BLaER1 (cell line): Measurements from ENCODE around the gene SERPINI1.
"Not testable (repeated sequence)": the region's sequence is repeated elsewhere in the genome, so short reads cannot be mapped to it uniquely, and the experiment has no call there.

Source experiments
- H3K27ac ChIP-seq: shearing (Covaris generic); formaldehyde crosslinking; 2 replicates; pipeline ENCODE4 v1.8.1; 2022
- H3K27me3 ChIP-seq: shearing (Covaris generic); formaldehyde crosslinking; 2 replicates; pipeline ENCODE4 v1.8.1; 2022
- H3K36me3 ChIP-seq: shearing (Covaris generic); formaldehyde crosslinking; 2 replicates; pipeline ENCODE4 v1.8.1; 2022
- H3K4me1 ChIP-seq: shearing (Covaris generic); formaldehyde crosslinking; 2 replicates; pipeline ENCODE4 v1.8.1; 2022
- H3K4me2 ChIP-seq: shearing (Covaris generic); formaldehyde crosslinking; 2 replicates; pipeline ENCODE4 v1.8.1; 2022
- H3K4me3 ChIP-seq: shearing (Covaris generic); formaldehyde crosslinking; 2 replicates; pipeline ENCODE4 v1.8.1; 2022
- H3K9ac ChIP-seq: shearing (Covaris generic); formaldehyde crosslinking; 2 replicates; pipeline ENCODE4 v1.8.1; 2022
- H3K9me3 ChIP-seq: shearing (Covaris generic); formaldehyde crosslinking; 2 replicates; pipeline ENCODE4 v1.8.1; 2022
- H4K20me1 ChIP-seq: shearing (Covaris generic); formaldehyde crosslinking; 2 replicates; pipeline ENCODE4 v1.8.1; 2022
- Cebpa-rat ChIP-seq: shearing (Covaris generic); IDR thresholded peaks from 2 replicates; pipeline ENCODE4 v1.8.1; 2022

The SERPINI1 gene

GRCh38 chr3:167816953-167817352 lies 81.4 kb downstream of the SERPINI1 start:
- H4K20me1 ChIP-seq = no peaks in the 10 kb centered on the region
- H3K9me3 ChIP-seq = peaks cover 16% of the 10 kb centered on the region
- TF ChIP-seq Cebpa-rat = no peak
- H3K27ac ChIP-seq = no peak overlapping the region
- no peaks in the 10 kb centered on the region for H3K4me1 ChIP-seq
- H3K4me3 ChIP-seq = no peak overlapping the region
- H3K9ac ChIP-seq = no peak overlapping the region
- no peaks in the 10 kb centered on the region for H3K27me3 ChIP-seq
- no peak overlapping the region for H3K4me2 ChIP-seq
- H3K36me3 ChIP-seq = 0 out of 2 replicates have a peak, but pooled peaks cover 14% of the 10 kb centered on the region

DNA sequence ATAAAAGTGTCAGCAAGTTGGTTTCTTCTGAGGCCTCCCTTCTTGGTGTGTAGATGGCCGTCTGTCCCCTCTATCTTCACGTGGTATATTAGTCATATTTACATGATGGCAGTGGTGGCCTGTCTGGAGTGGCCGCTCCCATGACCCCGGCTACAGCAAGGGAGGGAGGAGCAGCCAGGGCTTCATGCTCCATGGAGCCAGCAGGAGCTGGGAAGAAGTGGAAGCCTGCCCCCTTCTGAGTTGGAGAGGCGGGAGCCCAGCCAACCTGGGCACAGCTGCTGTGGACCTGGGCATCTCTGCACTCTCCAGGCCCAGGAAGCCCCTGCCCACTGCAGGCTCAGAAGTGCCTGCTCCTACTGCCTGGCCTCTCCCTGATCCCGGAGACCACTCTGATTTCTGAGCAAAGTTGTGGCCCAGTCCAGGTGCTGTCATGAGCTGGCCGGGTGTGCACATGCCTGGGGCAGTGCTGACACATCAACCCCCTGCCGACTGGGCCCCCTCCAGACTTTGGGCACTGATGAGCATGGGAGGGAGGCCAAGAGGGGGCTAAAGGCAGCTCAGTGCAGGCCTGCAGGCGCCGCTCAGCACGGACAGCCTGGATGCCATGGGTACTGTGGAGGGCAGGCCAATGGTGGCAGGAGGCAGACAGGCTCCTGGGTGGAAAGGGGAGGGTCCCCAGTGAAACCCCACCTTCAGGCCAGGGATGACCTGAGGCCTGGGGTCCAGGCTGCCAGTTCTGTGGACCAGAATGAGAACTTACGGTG lies 84.8 kb downstream of the SERPINI1 start:
- Histone ChIP-seq H4K20me1 (no peaks in the 10 kb centered on the region), H3K36me3 (0 out of 2 replicates have a peak, but pooled peaks cover 14% of the 10 kb centered on the region), H3K9me3 (peaks cover 16% of the 10 kb centered on the region), H3K4me1 (no peaks in the 10 kb centered on the region), H3K9ac (no peak overlapping the region), H3K4me3 (no peak overlapping the region), H3K4me2 (no peak overlapping the region), H3K27ac (no peak overlapping the region), H3K27me3 (no peaks in the 10 kb centered on the region)
- TF ChIP-seq Cebpa-rat = no peak

DNA sequence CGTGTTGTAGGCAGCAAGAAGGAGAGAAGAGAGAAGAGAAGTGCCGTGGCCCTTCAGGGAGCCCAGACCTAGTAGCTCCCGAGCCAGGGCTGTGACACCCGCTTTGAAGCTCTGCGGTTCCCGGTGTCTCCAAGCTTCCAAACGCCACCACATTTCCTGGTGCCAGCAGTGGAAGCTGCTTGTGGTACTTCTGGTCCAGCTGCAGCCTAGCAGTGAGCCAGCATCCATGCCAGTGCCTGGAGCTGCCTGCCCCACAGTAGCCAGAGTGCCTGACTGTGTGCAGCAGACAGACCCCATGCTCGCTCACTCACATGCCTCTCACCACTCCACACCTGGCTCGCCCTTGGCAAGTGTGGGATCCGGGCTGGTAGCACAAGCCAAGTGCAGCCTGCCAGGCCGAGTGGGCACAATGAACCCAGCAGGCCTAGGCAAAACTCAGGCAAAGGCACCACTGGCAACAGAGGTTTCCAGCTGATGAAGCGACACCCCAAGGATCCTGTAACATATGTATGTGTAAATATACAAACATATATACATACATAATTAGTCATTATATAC lies 85.8 kb downstream of the SERPINI1 start:
- Histone ChIP-seq H3K9ac (no peak overlapping the region), H3K4me1 (no peaks in the 10 kb centered on the region), H3K27me3 (no peaks in the 10 kb centered on the region), H4K20me1 (no peaks in the 10 kb centered on the region), H3K4me3 (no peak overlapping the region), H3K27ac (no peak overlapping the region), H3K4me2 (no peak overlapping the region), H3K36me3 (0 out of 2 replicates have a peak, but pooled peaks cover 14% of the 10 kb centered on the region), H3K9me3 (peaks cover 16% of the 10 kb centered on the region)
- TF ChIP-seq Cebpa-rat = no peak

GRCh38 chr3:167823738-167824137 lies 88.2 kb downstream of the SERPINI1 start:
- H3K4me3 ChIP-seq = no peak overlapping the region
- H3K4me1 ChIP-seq = peaks cover 2% of the 10 kb centered on the region
- no peak overlapping the region for H3K9ac ChIP-seq
- H3K4me2 ChIP-seq = no peak overlapping the region
- peaks cover 16% of the 10 kb centered on the region for H3K9me3 ChIP-seq
- H4K20me1 ChIP-seq = no peaks in the 10 kb centered on the region
- no peak overlapping the region for H3K27ac ChIP-seq
- 0 out of 2 replicates have a peak, but pooled peaks cover 14% of the 10 kb centered on the region for H3K36me3 ChIP-seq
- TF ChIP-seq Cebpa-rat = no peak
- no peaks in the 10 kb centered on the region for H3K27me3 ChIP-seq

DNA sequence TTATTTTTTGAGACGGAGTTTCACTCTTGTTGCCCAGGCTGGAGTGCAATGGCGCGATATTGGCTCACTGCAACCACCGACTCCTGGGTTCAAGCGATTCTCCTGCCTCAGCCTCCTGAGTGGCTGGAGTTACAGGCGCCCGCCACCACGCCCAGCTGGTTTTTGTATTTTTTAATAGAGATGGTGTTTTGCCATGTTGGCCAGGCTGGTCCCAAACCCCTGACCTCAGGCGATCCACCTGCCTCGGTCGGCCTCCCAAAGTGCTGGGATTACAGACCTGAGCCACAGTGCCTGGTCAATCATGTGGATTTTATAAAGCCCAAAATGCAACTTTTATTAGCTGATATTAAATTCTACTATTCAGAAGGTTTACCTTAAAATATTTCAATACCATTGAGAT lies 92.1 kb downstream of the SERPINI1 start:
- not testable (repeated sequence) for H3K36me3 ChIP-seq, H3K4me2 ChIP-seq, H3K9ac ChIP-seq, H3K27me3 ChIP-seq, H3K4me3 ChIP-seq, H3K27ac ChIP-seq, H4K20me1 ChIP-seq, H3K9me3 ChIP-seq
- H3K4me1 ChIP-seq = peaks cover 18% of the 10 kb centered on the region

DNA sequence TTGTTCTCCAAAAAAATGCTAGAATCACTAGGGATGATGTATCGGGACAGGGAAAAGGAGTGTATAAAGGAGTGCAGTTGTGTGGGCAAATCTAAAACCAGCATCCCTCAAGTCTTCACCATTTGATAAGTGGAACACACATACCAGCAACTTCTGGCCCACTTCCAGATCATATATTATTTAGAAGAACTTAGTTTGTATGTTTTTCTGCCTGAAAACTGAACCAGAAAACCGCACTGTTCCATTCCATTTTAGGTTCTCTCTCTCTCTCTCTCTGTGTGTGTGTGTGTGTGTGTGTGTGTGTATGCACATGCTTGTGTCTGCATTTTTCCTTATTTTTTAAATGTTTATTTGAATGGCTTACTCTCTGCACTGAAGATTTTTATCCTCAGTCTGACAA lies 93.5 kb downstream of the SERPINI1 start:
- Histone ChIP-seq H3K9ac (no peak overlapping the region), H3K9me3 (no peaks in the 10 kb centered on the region), H3K27me3 (no peaks in the 10 kb centered on the region), H3K4me3 (no peak overlapping the region), H3K4me2 (peak overlapping the region; percentile 65), H4K20me1 (no peaks in the 10 kb centered on the region), H3K4me1 (peaks cover 18% of the 10 kb centered on the region), H3K27ac (no peak overlapping the region), H3K36me3 (no peaks in the 10 kb centered on the region)
- TF ChIP-seq Cebpa-rat = no peak

DNA sequence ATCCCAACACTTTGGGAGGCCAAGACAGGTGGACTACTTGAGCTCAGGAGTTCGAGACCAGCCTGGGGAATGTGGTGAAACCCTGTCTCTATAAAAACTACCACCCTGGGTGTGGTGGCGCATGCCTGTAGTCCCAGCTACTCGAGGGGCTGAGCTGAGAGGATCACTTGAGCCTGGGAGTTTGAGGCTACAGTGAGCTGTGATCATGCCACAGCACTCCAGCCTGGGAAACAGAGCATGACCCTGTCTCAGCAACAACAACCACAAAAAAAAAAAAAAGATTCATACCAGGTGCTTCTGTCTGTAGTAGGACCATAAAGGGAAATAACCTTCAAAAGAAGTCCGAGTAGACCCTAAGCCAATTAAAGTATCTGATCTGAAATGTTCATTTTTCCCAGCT lies 94.5 kb downstream of the SERPINI1 start:
- peak overlapping the region; percentile 65 for H3K4me2 ChIP-seq
- H3K9ac ChIP-seq = no peak overlapping the region
- no peak for TF ChIP-seq Cebpa-rat
- 0 out of 2 replicates have a peak overlapping the region, but pooled peaks have one; percentile 31 for H3K27ac ChIP-seq
- H3K4me3 ChIP-seq = no peak overlapping the region
- H3K27me3 ChIP-seq = no peaks in the 10 kb centered on the region
- H4K20me1 ChIP-seq = no peaks in the 10 kb centered on the region
- H3K9me3 ChIP-seq = no peaks in the 10 kb centered on the region
- peaks cover 18% of the 10 kb centered on the region for H3K4me1 ChIP-seq
- no peaks in the 10 kb centered on the region for H3K36me3 ChIP-seq

GRCh38 chr3:167835359-167835758 lies 99.8 kb downstream of the SERPINI1 start:
- Histone ChIP-seq H3K4me3 (no peak overlapping the region), H4K20me1 (no peaks in the 10 kb centered on the region), H3K9me3 (no peaks in the 10 kb centered on the region), H3K36me3 (no peaks in the 10 kb centered on the region), H3K4me2 (no peak overlapping the region), H3K9ac (no peak overlapping the region), H3K27ac (no peak overlapping the region), H3K4me1 (no peaks in the 10 kb centered on the region), H3K27me3 (no peaks in the 10 kb centered on the region)
- TF ChIP-seq Cebpa-rat = no peak

DNA sequence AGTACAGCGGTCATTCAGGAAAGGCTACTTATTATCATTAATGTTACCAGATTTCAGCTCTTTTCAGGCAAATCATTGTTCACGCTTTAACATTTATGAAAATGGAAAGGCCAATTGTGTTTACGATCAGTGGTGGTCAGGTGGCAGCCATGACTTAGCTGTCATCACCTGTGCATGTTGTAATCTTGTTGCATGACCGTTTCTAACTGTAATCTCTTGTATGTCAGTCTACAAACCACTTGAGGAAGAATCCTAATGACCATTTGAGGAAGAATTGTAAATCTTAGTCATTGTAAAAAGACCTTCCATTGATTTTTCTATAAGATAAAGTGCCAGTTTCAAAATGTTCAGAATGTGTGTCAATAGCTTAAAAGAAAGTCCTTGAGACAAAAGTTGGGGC lies 100.4 kb downstream of the SERPINI1 start:
- Histone ChIP-seq H3K9me3 (no peaks in the 10 kb centered on the region), H3K27me3 (no peaks in the 10 kb centered on the region), H3K4me1 (no peaks in the 10 kb centered on the region), H4K20me1 (no peaks in the 10 kb centered on the region), H3K36me3 (no peaks in the 10 kb centered on the region), H3K9ac (no peak overlapping the region), H3K4me3 (no peak overlapping the region), H3K27ac (no peak overlapping the region), H3K4me2 (no peak overlapping the region)
- TF ChIP-seq Cebpa-rat = no peak

DNA sequence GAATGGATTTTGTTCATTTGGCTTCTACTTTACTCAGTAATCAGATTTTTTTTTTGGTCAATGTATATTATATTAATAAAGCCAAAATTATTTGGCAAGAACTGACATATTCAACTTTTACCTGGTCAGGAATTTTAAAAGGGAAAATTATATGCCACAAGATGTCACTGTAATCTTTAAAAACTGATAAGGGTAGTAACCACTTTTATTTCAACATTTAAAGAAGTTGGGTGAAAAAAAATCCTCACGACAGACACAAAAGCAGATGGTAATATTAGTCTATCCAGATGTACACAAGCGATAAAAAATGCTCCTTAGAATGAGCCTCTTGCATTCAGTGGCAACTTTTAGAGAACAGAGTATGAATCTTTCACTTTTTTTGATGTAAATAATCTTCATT lies 101.9 kb downstream of the SERPINI1 start:
- H3K27ac ChIP-seq = no peak overlapping the region
- H3K9ac ChIP-seq = no peak overlapping the region
- TF ChIP-seq Cebpa-rat = no peak
- H4K20me1 ChIP-seq = no peaks in the 10 kb centered on the region
- no peak overlapping the region for H3K4me2 ChIP-seq
- no peaks in the 10 kb centered on the region for H3K36me3 ChIP-seq
- no peaks in the 10 kb centered on the region for H3K27me3 ChIP-seq
- no peak overlapping the region for H3K4me3 ChIP-seq
- no peaks in the 10 kb centered on the region for H3K9me3 ChIP-seq
- no peaks in the 10 kb centered on the region for H3K4me1 ChIP-seq
